Mesendoderm (in vitro differentiated cells): Measurements from ENCODE around the gene SSUH2.

Experiments
- DNase-seq: peaks from one replicate; pipeline ENCODE4 v3.0.0; 2013
- H2AK5ac ChIP-seq: 2 replicates; pipeline ENCODE4 v1.6.1; 2013; ENCODE audit warnings: low read length, inconsistent platforms
- H2BK120ac ChIP-seq: 2 replicates; pipeline ENCODE4 v1.6.1; 2013; ENCODE audit warnings: low read depth, mild to moderate bottlenecking, low read length, moderate library complexity, mixed read lengths
- H2BK15ac ChIP-seq: replicated peaks from 2 replicates; pipeline ENCODE4 v1.6.1; 2013; ENCODE audit warnings: low read depth, mild to moderate bottlenecking, moderate library complexity
- H2BK5ac ChIP-seq: 2 replicates; pipeline ENCODE4 v1.6.1; 2013; ENCODE audit warnings: low read length, inconsistent platforms
- H3K18ac ChIP-seq: 2 replicates; pipeline ENCODE4 v1.6.1; 2013; ENCODE audit warnings: mild to moderate bottlenecking, low read length, mixed read lengths
- H3K23ac ChIP-seq: one replicate; pipeline ENCODE4 v1.6.1; 2013; ENCODE audit warnings: low read length
- H3K27ac ChIP-seq: 2 replicates; pipeline ENCODE4 v1.5.1; 2013; ENCODE audit warnings: low read depth, mild to moderate bottlenecking, inconsistent platforms, low read length, moderate library complexity
- H3K27me3 ChIP-seq: 2 replicates; pipeline ENCODE4 v1.6.1; 2013; ENCODE audit warnings: low read length, control low read depth, mild to moderate bottlenecking, inconsistent platforms; ENCODE audit not compliant: insufficient read depth, poor library complexity
- H3K36me3 ChIP-seq: 2 replicates; pipeline ENCODE4 v1.6.1; 2013; ENCODE audit warnings: low read length, inconsistent platforms; ENCODE audit not compliant: control insufficient read depth, insufficient read depth
- H3K4ac ChIP-seq: one replicate; pipeline ENCODE4 v1.6.1; 2013; ENCODE audit warnings: low read depth, mild to moderate bottlenecking, low read length, moderate library complexity
- H3K4me1 ChIP-seq: 2 replicates; pipeline ENCODE4 v1.6.1; 2013; ENCODE audit warnings: low read depth, low read length, inconsistent platforms; ENCODE audit not compliant: control insufficient read depth
- H3K4me2 ChIP-seq: 2 replicates; pipeline ENCODE4 v1.6.1; 2013; ENCODE audit warnings: low read length
- H3K4me3 ChIP-seq: 2 replicates; pipeline ENCODE4 v1.5.1; 2013; ENCODE audit warnings: mild to moderate bottlenecking, low read length
- H3K56ac ChIP-seq: one replicate; pipeline ENCODE4 v1.6.1; 2013; ENCODE audit warnings: low read length
- H3K79me1 ChIP-seq: 2 replicates; pipeline ENCODE4 v1.6.1; 2013; ENCODE audit warnings: low read length, inconsistent platforms
- H3K79me2 ChIP-seq: 2 replicates; pipeline ENCODE4 v1.6.1; 2013; ENCODE audit warnings: mild to moderate bottlenecking, low read length; ENCODE audit not compliant: control insufficient read depth, insufficient read depth
- H3K9ac ChIP-seq: 2 replicates; pipeline ENCODE4 v1.6.1; 2013; ENCODE audit warnings: low read length, inconsistent platforms
- H4K5ac ChIP-seq: one replicate; pipeline ENCODE4 v1.6.1; 2013; ENCODE audit warnings: low read length
- H4K8ac ChIP-seq: one replicate; pipeline ENCODE4 v1.6.1; 2013; ENCODE audit warnings: low read depth, mild to moderate bottlenecking, control low read depth, low read length, moderate library complexity
- WGBS: extraction: QIAGEN DNeasy Blood & Tissue Kit; methylation state at CpG from one replicate; pipeline ENCODE4 v1.1.7; 2013; ENCODE audit warnings: low lambda C conversion rate, missing lambda C conversion rate; ENCODE audit not compliant: insufficient coverage; ENCODE audit errors: extremely low coverage; 5-methylcytosine and 5-hydroxymethylcytosine counted together

SSUH2 gene

DNA sequence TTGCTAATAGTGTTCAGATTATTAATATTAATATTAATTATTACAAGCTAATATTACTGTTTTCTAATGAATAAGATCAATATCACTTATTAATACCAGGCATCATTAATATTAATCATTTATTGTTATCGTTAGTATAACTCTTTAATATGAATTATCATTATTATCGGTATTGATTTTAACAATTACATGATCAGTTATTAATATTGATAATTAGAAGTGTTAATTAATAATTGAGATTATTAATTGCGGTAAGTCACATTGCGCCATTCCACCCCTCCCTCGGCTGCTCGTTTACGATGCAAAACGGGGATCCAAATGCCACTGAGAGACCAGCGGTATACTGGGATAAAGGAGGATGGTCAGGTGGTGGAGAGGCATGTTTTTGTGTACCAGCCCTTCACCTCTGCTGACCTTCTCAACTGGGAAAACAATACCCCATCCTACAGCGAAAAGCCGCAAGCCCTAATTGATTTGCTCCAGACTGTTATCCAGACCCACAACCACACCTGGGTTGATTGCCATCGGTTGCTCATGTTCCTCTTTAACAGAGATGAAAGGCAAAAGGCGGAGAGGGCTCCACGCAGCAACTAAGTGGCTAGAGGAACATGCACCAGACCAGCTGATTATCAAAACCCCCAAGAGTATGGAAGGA, 28.6 kb upstream of the SSUH2 start:
- WGBS: 100% methylated on average over 1 of the region's 14 CpGs
- no peaks in the 10 kb centered on the region for H3K27me3 ChIP-seq
- no peak overlapping the region for H3K56ac ChIP-seq
- H3K4me3 ChIP-seq: no peak overlapping the region
- no peaks in the 10 kb centered on the region for H3K36me3 ChIP-seq
- no peaks in the 10 kb centered on the region for H3K79me2 ChIP-seq
- no peak overlapping the region for H3K4me2 ChIP-seq
- no peak overlapping the region for H4K8ac ChIP-seq
- H3K18ac ChIP-seq: no peak overlapping the region
- no peaks in the 10 kb centered on the region for H3K79me1 ChIP-seq
- no peak overlapping the region for H3K9ac ChIP-seq
- H2BK5ac ChIP-seq: no peak overlapping the region
- no peaks in the 10 kb centered on the region for H3K4me1 ChIP-seq
- H3K4ac ChIP-seq: no peak overlapping the region
- no peak overlapping the region for H4K5ac ChIP-seq
- no peak overlapping the region for H3K23ac ChIP-seq
- no peak overlapping the region for H3K27ac ChIP-seq
- no peak overlapping the region for H2BK15ac ChIP-seq
- H2AK5ac ChIP-seq: no peak overlapping the region
- no peak for DNase-seq
- no peak overlapping the region for H2BK120ac ChIP-seq

DNA sequence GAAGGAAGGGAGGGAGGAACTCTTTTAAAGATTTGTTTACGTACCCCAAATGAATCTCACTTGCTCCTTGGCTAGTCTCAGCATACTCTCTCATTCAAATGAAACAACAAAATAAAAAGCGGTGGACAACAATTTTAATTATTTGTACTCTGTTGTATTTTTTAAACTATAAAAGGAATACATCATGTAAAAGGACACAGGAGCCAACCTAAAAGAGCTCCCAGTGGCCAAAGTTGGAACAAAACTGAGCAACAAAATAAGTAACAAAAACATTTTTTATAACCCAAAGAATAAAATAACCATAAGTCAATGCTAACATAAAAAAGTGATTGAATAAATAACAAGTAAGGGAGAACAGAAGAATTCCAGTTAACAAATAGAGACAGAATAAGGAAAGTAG, 24.4 kb upstream of the SSUH2 start:
- Histone ChIP-seq H3K18ac (no peak overlapping the region), H3K27me3 (no peaks in the 10 kb centered on the region), H4K5ac (no peak overlapping the region), H2BK5ac (no peak overlapping the region), H3K79me2 (no peaks in the 10 kb centered on the region), H3K36me3 (no peaks in the 10 kb centered on the region), H3K9ac (no peak overlapping the region), H3K56ac (no peak overlapping the region), H3K27ac (no peak overlapping the region), H3K79me1 (no peaks in the 10 kb centered on the region), H3K4ac (no peak overlapping the region), H3K4me1 (no peaks in the 10 kb centered on the region), H3K4me2 (no peak overlapping the region), H3K4me3 (no peak overlapping the region), H2BK15ac (no peak overlapping the region), H2AK5ac (no peak overlapping the region), H2BK120ac (no peak overlapping the region), H4K8ac (no peak overlapping the region), H3K23ac (no peak overlapping the region)
- no peak for DNase-seq
- WGBS: no CpG with 5 or more reads among the region's 2 CpGs

- no peaks in the 10 kb centered on the region for H3K27me3 ChIP-seq
- H3K4ac ChIP-seq: no peak overlapping the region
- H2AK5ac ChIP-seq: no peak overlapping the region
- no peak overlapping the region for H3K23ac ChIP-seq
- no peak overlapping the region for H4K8ac ChIP-seq
- no peaks in the 10 kb centered on the region for H3K79me1 ChIP-seq
- H3K79me2 ChIP-seq: no peaks in the 10 kb centered on the region
- no peak overlapping the region for H3K56ac ChIP-seq
- DNase-seq: no peak
- no peak overlapping the region for H3K9ac ChIP-seq
- H3K27ac ChIP-seq: no peak overlapping the region
- H4K5ac ChIP-seq: no peak overlapping the region
- H3K4me2 ChIP-seq: no peak overlapping the region
- H3K4me3 ChIP-seq: no peak overlapping the region
- no peaks in the 10 kb centered on the region for H3K36me3 ChIP-seq
- H3K18ac ChIP-seq: no peak overlapping the region
- H2BK5ac ChIP-seq: no peak overlapping the region
- no peaks in the 10 kb centered on the region for H3K4me1 ChIP-seq
- no peak overlapping the region for H2BK15ac ChIP-seq
- H2BK120ac ChIP-seq: no peak overlapping the region
These were observed 23.6 kb upstream of the SSUH2 start for GRCh38 chr3:8668216-8668615.

DNA sequence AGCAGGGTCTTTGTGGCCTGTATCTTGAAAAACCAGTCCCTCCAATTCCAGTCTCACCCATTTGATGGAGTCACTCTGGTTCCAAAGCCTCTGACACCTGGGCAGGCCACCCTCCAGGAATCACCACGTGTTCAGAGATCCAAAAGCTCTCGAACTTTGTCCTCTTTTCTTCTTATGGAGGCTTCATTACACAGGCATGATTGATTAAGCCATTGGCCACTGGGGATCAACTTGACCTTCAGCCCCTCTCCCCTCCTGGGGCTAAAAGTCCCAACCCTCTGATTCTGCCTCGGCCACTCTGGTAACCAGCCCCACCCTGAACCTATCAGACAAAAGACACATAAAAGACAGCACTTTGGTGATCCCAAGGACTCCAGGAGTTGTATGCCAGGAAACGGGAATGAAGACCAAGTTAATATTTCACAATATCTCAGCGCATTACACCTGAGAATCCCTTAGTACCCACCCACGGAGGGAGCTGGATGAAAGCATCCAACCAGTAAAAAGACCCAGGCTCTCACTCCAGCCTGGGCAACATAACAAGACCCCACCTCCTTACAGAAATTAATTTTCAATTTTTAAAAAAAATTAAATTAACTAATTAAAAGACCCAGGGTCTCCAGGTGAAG, 23.0 kb upstream of the SSUH2 start:
- no peak overlapping the region for H2BK120ac ChIP-seq
- H2AK5ac ChIP-seq: no peak overlapping the region
- no peaks in the 10 kb centered on the region for H3K79me2 ChIP-seq
- DNase-seq: no peak
- peak overlapping the region; percentile 50 for H3K23ac ChIP-seq
- H3K18ac ChIP-seq: no peak overlapping the region
- no peak overlapping the region for H3K4ac ChIP-seq
- no peak overlapping the region for H2BK5ac ChIP-seq
- no peak overlapping the region for H3K4me2 ChIP-seq
- no peaks in the 10 kb centered on the region for H3K27me3 ChIP-seq
- H4K5ac ChIP-seq: no peak overlapping the region
- no peak overlapping the region for H4K8ac ChIP-seq
- H3K9ac ChIP-seq: no peak overlapping the region
- H3K4me1 ChIP-seq: peaks cover 2% of the 10 kb centered on the region
- no peak overlapping the region for H3K4me3 ChIP-seq
- H3K27ac ChIP-seq: no peak overlapping the region
- no CpG with 5 or more reads among the region's 6 CpGs for WGBS
- H2BK15ac ChIP-seq: no peak overlapping the region
- H3K79me1 ChIP-seq: no peaks in the 10 kb centered on the region
- no peaks in the 10 kb centered on the region for H3K36me3 ChIP-seq
- H3K56ac ChIP-seq: no peak overlapping the region

DNA sequence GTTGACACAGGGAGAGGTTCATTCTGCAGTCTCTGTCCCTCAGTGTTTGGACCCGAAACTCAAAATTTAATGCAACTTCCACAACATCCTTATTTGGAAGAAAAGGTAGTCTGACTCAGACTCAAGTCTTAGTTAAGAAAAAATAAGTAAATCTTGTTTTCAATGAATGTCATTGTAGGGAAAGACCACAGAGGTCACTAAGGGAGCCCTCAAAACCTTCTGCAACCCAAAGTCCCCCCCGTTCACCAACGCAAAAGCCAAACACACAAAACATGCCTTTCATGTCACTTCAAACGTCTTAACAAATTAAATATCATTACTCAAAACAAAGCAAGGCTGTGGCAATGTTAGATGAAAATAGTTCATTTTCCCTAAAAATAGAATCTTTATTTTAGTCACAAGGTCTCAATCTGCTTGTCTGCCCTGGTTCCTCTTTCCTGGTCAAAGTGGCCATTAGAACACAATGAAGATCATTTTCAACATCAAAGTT, 20.9 kb upstream of the SSUH2 start:
- Histone ChIP-seq H3K79me1 (no peaks in the 10 kb centered on the region), H3K27ac (no peak overlapping the region), H3K4me2 (no peak overlapping the region), H3K56ac (no peak overlapping the region), H2AK5ac (no peak overlapping the region), H3K79me2 (no peaks in the 10 kb centered on the region), H2BK15ac (peak overlapping the region; percentile 27), H3K9ac (no peak overlapping the region), H4K8ac (no peak overlapping the region), H3K23ac (no peak overlapping the region), H2BK120ac (no peak overlapping the region), H3K4me1 (peaks cover 6% of the 10 kb centered on the region), H3K4ac (no peak overlapping the region), H4K5ac (no peak overlapping the region), H3K27me3 (no peaks in the 10 kb centered on the region), H2BK5ac (no peak overlapping the region), H3K4me3 (no peak overlapping the region), H3K36me3 (no peaks in the 10 kb centered on the region), H3K18ac (no peak overlapping the region)
- no peak for DNase-seq
- WGBS: no CpG with 5 or more reads among the region's 4 CpGs
